HG02970 (cell line): ENCODE results near the gene HEXD.

Experiments
- ATAC-seq: cut with Tn5 transposase; IDR thresholded peaks from one replicate; pipeline ENCODE4 v1.9.1; 2021; ENCODE audit warnings: mild to moderate bottlenecking, moderate library complexity, moderate number of reproducible peaks; ENCODE audit not compliant: unreplicated experiment, low FRiP score

HEXD gene

GRCh38 chr17:82479602-82480001 is 61.5 kb downstream of the HEXD start:
- no peak for ATAC-seq

GRCh38 chr17:82480318-82480717 is 62.2 kb downstream of the HEXD start:
- no peak for ATAC-seq

GRCh38 chr17:82483204-82483660 is 65.1 kb downstream of the HEXD start:
- ATAC-seq, result no peak

DNA sequence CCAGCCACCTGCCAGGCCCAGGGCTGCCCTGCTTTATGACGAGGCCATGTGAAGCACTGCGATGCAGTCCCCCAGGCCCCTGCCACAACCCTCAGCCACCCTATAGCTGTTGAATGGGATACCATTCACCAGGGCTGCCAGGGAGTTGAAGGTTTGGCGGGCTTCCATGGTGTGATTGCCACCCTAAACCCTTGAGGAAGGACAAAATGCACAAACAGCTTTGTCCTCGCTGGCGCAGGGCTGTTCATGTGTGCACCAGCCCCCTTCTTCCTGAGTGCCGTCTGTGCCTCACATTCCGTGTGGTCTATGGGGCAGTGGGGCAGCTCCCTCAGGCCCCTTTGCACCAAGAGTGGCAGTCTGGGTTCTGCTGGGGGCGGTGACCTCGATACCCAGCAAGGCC is 65.7 kb downstream of the HEXD start:
- ATAC-seq, result no peak

DNA sequence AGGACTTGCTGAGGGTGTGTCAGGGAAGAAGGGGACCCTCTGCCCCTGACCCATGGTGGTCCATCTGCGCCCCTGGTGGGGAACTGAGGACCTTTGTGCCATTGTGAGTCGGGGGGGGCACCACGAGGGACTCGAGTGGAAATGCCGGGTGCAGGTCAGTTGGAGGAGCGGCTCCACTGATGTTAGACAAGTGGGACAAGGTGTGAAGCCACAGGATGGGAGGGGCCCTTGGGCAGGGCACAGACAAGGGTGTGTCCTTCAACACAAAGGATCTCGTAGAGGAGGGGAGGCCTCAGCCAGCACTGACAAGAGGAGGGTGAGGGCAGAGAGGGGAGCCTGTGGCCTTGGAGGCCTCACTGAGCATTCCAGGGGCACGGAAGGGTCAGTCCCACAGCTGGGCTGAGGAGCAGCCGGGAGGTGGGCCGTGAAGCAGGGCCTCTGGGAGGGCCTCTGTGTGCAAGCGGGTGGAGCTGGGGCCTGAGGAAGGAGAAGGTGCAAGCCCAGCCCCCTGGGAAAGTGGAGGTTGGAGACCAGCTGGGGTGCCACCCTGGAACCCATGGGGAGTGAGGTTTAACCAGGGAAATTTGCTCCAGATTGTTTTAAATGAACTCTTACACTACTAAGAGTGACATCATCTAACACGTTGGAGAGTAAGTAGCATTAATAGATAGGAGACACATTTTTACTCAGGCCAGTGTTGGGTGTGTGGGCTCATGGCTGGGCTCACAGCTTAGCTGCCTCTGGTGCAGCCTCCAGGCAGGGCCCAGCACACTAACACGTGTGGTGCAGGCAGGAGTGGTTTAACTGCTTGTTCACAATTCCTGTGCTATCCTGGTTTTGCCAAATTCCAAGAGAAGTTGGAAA is 68.3 kb downstream of the HEXD start:
- no peak for ATAC-seq

- no peak for ATAC-seq
Measured at GRCh38 chr17:82487910-82488309, 69.8 kb downstream of the HEXD start.

GRCh38 chr17:82489117-82489516 is 71.0 kb downstream of the HEXD start:
- no peak for ATAC-seq

- no peak for ATAC-seq
Measured at GRCh38 chr17:82489851-82490511, 71.8 kb downstream of the HEXD start.

DNA sequence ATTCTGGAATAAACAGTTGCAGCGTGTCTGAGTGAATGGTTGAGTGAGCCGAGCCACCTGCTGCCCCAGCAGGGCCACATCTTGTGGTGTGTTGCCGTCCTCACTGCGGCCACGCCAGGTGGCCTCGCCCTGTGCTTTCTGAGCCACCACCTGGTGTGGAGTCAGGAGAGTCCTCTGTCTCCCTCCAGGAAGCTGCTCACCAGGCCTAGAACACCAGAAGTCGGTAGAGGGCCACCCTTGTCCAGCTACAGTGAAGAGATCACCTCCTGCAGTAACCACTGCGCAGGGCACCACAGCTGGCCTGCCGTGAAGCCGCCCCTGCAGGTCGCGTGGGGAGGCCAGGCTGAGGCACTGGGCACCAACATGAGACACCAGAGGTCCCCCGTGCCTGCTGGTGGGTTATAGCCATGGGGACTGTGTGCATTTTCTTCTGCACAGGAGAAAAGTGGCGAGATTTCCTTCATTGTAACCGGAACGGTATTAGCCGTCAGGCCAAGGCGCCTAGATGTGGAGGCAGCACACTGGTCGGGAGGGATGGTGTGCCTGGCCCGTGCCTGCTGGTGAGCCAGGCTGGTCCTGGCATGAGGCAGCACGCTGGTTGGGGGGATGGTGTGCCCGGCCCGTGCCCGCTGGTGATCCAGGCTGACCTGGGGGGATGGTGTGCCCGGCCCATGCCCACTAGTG is 72.5 kb downstream of the HEXD start:
- ATAC-seq, result no peak

GRCh38 chr17:82491196-82491530 is 73.0 kb downstream of the HEXD start:
- ATAC-seq, result no peak

- ATAC-seq, result no peak
Measured at GRCh38 chr17:82491533-82491932, 73.4 kb downstream of the HEXD start.
